SU-DHL-6 (cell line): Measurements from ENCODE around the gene CNTNAP4.

Experiments
- EZH2phosphoT487 ChIP-seq: fragments of 200-600 bp; sonication (generic), shearing (Covaris generic); conservative IDR thresholded peaks from 2 replicates; pipeline ENCODE4 v1.6.1; 2018; ENCODE audit warnings: mild to moderate bottlenecking, antibody characterized with exemption, low read length, moderate library complexity, mixed read lengths
- TF ChIP-seq, protein P1 (sequence below): fragments of 200-600 bp; sonication (generic); IDR thresholded peaks from one replicate; pipeline ENCODE4 v1.5.1; 2017; ENCODE audit warnings: antibody characterized with exemption, mild to moderate bottlenecking, low read length, moderate library complexity; ENCODE audit not compliant: insufficient read depth, poor library complexity, severe bottlenecking

DNA sequence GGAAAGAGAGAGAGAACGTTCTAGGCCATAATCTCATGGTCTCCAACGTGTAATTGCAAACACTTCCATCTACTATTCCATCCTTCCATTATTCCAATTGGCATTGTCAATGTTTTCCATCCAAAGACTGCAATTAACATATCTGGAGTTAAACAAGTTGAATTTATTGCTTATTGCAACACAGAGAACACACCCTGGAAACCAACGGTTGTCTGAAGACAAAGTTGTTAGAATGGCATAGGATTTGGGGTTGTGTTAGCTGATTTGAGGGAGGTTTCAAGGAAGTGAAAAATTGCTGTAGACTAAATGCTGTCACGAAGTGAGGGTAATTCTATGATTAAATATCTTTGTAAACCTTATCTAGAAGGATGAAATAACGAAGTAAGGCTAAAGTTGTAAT, 178.8 kb downstream of the CNTNAP4 start:
- TF ChIP-seq, protein P1, sequence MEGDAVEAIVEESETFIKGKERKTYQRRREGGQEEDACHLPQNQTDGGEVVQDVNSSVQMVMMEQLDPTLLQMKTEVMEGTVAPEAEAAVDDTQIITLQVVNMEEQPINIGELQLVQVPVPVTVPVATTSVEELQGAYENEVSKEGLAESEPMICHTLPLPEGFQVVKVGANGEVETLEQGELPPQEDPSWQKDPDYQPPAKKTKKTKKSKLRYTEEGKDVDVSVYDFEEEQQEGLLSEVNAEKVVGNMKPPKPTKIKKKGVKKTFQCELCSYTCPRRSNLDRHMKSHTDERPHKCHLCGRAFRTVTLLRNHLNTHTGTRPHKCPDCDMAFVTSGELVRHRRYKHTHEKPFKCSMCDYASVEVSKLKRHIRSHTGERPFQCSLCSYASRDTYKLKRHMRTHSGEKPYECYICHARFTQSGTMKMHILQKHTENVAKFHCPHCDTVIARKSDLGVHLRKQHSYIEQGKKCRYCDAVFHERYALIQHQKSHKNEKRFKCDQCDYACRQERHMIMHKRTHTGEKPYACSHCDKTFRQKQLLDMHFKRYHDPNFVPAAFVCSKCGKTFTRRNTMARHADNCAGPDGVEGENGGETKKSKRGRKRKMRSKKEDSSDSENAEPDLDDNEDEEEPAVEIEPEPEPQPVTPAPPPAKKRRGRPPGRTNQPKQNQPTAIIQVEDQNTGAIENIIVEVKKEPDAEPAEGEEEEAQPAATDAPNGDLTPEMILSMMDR = no peak
- TF ChIP-seq EZH2phosphoT487 = no peak
